ENCODE results near the gene SLC24A3.

Gene SLC24A3

GRCh38 chr20:19336631-19337030 is 124.2 kb downstream of the SLC24A3 start:
- DNase-seq (ENCODE audit: low read depth in 2 of 2, low spot score in 1 of 2): no peak

DNA sequence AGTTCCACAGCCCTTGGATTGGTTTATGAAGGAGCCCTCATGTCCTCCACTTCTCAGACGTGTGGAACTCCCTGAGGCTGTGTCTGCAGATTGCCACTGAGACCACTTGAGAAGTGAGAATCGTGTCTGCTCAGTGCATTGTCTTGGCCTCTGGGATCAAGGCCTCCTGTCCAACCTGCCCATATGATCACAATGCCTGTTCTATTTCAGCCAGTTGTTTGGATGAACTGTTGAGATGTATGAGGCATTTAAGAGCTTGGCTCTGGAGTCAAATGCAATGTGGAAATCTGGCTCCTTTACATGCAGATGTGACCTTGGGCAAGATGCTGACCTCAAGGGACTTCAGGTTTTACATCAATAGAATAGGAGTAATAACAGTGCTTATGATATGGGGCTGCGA is 125.9 kb downstream of the SLC24A3 start:
- DNase-seq (ENCODE audit: low read depth in 2 of 2, low spot score in 1 of 2): no peak

DNA sequence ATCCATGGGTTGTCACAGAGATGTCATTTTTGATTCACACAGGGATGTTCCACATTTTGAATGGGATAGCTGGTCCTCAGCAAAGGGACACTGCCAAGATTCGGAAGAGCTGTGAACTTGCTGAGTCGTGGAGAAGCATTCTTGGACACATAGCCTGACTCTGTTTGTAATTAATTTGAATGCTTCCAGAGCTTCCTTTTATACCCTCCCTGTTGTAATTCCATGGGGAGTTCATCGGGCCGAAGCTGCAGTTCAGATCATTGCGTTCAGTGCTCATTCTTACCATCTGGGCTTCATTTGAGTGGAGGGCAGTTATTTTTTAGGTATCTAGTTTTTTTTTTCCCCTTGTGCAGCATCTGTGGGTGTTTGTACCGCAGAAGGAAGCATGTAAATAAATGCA is 126.5 kb downstream of the SLC24A3 start:
- no peak for DNase-seq (ENCODE audit: low read depth in 2 of 2, low spot score in 1 of 2)

DNA sequence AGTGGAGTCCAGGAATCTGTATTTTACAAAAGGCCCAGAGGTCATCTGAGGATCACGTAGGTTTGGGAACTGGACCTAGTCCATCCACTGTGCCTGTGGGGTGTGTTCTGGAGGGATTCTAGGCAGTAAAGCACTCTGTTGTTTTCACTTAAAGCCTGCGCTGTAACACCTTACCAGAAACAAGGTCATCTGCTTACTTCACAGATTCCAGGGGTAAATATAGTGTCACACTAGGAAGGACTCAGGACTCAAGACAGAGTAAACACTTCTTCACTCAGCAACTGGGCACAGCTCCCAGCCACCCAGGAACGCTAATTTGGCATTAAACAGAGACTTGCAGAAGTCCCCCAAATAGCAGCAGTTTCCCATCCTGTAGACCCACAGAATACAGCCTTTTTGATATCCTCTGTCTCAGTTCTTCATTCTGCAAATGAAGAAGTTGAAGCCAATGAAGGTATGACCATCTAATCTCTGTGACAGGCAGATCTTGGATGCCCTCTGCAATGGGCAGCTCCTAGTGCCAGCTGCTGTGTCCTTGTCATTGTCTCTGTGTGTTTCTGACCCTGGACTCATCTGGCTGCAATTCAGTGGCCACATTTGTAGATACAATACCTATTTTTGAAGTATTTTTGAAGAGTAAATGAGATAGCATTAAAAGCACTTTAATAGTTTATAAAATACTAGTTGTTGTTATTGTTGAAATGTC is 129.1 kb downstream of the SLC24A3 start:
- DNase-seq (ENCODE audit: low read depth in 2 of 2, low spot score in 1 of 2): no peak

- DNase-seq (ENCODE audit: low read depth in 2 of 2, low spot score in 1 of 2): no peak
Measured at GRCh38 chr20:19344341-19344740, 131.9 kb downstream of the SLC24A3 start.

DNA sequence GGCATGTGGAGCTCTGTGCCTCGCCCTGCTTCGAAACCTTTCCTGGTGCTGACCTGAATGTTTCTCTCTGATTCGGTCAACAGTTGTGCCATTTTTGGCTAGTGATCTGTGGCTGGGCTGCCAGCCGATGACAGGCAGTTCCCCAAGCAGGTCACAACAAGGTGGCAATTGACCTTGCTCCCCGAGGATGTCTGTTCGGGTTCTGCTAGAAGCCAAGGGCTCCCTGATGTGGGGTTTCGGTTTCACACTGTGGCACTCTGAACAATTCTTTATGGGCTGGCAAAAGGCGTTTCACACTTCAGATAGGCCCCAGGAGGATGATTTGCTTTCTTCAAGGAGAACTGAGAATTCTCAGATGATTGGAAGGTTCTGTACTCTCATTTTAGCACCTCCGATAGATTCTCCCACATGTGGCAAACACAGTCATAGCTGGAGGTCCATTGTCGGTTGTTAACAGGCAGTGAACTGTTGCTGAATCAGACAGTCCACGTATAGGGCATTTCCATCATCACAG is 135.6 kb downstream of the SLC24A3 start:
- DNase-seq (ENCODE audit: low read depth in 2 of 2, low spot score in 1 of 2): no peak

GRCh38 chr20:19348582-19348981 is 136.1 kb downstream of the SLC24A3 start:
- DNase-seq (ENCODE audit: low read depth in 2 of 2, low spot score in 1 of 2): no peak

- DNase-seq (ENCODE audit: low read depth in 2 of 2, low spot score in 1 of 2): no peak
Measured at GRCh38 chr20:19349879-19350278, 137.4 kb downstream of the SLC24A3 start.

DNA sequence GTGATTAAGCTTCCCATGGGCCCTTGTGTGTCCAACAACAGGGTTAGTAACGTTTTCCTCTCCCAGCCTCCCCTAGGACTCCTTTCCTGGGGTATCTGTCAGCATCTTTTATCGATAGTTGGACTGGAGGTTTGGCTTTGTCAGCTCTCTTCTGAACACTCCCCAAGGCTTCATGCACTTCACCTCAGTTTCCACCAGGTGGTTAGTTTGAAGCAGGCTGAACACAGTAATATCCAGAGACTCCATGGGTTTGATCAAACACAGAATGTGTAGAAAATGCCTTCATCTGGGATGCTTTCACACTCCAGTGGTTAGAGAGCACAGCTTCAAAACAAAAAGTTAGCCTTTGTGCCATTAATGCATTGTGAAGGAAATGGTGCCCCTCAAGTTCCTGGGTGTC is 139.1 kb downstream of the SLC24A3 start:
- DNase-seq (ENCODE audit: low read depth in 2 of 2, low spot score in 1 of 2): no peak

DNA sequence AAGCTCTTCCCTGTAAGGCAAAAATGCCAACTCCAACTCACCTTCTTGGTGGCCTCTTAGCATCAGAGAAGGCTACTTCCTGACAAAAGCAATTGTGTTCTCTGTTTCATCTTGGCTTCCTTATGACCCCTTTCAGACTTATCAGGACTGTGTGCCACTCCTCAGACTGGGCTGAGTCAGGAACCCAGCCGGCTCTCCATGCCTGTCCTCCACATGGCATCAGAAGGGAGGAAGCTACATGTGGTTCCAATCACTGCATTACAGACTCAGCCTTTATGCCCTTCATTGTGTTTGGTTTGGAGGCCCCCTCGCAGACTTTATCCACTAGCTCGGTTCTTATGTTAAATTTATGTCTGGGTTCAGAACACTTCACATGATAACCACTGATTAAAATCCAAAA is 142.5 kb downstream of the SLC24A3 start:
- DNase-seq (ENCODE audit: low read depth in 2 of 2, low spot score in 1 of 2): no peak

GRCh38 chr20:19361790-19362189 is 149.3 kb downstream of the SLC24A3 start:
- DNase-seq (ENCODE audit: low read depth in 2 of 2, low spot score in 1 of 2): no peak

DNA sequence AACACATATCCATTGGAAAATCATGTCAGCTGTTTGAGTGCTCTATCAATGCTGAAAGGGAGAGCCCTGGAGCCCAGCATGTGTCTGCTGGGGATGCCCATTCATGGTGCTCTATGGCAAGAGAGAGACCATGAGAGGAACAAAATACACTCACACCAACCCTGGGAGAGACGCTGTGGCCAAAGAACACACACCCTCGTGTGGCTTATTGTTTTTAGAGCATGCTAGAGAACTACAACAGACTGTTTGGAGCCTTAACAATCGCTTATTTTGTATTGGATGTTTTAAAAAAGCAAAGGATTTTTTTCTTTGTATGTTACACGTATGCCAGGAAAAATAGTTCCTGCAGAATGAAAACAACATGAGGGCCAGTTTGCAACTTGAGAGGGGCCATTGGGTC is 151.0 kb downstream of the SLC24A3 start:
- no peak for DNase-seq (ENCODE audit: low read depth in 2 of 2, low spot score in 1 of 2)

GRCh38 chr20:19367591-19367990 is 155.1 kb downstream of the SLC24A3 start:
- no peak for DNase-seq (ENCODE audit: low read depth in 2 of 2, low spot score in 1 of 2)

DNA sequence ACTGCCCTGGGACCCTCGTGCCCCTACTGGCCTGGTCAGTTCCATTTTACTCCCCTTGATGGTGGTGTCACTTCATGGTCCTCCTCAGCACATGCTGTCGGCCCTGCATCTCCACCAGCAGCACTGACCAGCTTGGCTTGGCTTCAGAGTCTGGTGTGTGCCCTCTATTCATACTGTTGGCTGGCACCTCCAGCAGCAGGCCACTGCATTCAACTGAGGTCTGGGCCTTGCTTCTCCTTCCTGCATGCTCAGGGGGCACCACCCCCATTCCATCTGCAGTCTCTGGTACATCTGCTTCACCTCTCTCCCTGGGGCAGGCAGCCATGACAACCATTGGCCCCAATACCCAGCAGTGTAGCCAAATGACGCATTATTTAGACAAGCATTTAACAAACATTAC is 155.9 kb downstream of the SLC24A3 start:
- DNase-seq (ENCODE audit: low read depth in 2 of 2, low spot score in 1 of 2): no peak

- DNase-seq (ENCODE audit: low read depth in 2 of 2, low spot score in 1 of 2): no peak
Measured at GRCh38 chr20:19370076-19371075, 157.9 kb downstream of the SLC24A3 start.

- no peak for DNase-seq (ENCODE audit: low read depth in 2 of 2, low spot score in 1 of 2)
Measured at GRCh38 chr20:19371112-19371511, 158.7 kb downstream of the SLC24A3 start.

GRCh38 chr20:19374216-19374615 is 161.8 kb downstream of the SLC24A3 start:
- DNase-seq (ENCODE audit: low read depth in 2 of 2, low spot score in 1 of 2): no peak

- no peak for DNase-seq (ENCODE audit: low read depth in 2 of 2, low spot score in 1 of 2)
Measured at GRCh38 chr20:19375395-19375794, 163.0 kb downstream of the SLC24A3 start.

DNA sequence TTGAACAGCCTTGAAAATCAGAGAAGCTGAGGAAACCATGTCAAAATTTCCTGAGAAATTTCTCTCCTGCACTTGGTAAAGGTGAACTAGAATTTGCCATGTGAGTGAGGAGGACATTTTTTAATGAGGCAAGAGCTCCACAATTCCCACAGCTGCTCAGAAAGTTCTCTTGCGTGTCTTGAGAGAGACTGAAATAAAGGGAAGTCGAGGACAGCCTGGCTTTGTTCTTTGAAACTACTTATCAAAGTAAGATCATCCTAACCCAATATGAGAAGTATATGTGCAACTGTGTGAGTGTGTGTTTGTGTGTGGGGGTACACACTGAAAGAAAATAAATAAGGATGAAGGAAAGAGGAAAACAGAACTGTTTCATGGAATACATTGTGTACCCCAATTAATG is 163.4 kb downstream of the SLC24A3 start:
- DNase-seq (ENCODE audit: low read depth in 2 of 2, low spot score in 1 of 2): no peak

DNA sequence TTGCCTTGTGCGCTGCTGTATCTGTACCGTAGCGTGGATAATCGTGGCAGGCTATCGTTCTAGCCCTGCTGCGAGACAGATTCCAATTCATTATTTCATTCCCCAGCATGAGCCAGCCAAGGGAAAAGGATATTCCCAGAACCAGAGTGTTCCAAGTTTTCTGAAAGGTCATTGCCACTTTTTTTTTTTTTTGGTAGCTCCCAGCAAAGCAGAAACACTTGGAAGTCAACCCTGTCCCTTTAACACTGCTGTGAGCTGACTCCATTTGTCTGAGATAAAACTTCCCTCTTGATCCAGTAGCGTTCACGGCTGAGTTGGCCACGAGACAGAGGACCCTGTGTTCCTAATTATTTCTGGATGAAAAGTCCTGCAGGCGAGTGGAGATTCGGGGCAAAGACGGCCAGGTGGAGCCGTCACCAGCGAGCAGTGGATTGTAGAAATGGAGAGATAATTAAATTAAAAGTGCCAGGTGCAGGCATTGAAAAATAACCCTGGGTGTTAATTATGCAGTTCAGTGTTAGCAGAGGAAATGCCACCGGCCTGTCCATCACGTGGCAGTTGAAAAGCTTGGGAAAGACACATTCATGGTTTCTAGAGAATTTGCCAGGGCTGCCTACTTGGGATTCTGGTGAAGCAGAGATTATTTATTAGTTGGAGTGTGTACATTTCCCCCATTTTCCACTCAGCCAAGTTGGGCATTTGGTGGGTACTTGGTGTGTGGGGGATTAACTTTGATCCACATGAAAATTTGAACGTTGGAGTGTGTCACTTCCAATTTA is 164.2 kb downstream of the SLC24A3 start:
- no peak for DNase-seq (ENCODE audit: low read depth in 2 of 2, low spot score in 1 of 2)

DNA sequence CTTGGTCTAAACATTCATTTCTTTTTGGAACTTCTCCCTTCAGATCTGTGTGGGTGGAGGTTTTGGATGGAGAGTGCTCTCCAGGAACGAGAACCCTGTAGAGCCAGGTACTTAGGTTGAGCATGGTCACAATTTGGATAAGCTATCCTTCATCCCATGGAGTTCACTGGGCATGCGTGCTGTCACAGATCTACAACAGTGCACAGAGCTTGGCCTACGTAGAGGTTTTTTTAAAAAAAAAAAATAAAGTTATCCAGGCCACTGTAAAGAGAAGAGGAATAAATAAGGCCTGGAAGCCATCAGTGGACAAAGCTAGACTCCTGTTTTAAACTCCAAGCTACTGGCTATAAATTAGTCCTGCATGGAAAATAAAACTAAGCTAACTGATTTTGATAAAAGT is 165.6 kb downstream of the SLC24A3 start:
- DNase-seq (ENCODE audit: low read depth in 2 of 2, low spot score in 1 of 2): no peak
